Esophagus (tissue), 2 donors: ENCODE results near the gene SYNGR3. TPM values are rescaled to one million over a fixed set of nuclear protein-coding genes. Genes with fewer than 3 reads are reported as not detected.

Experiments used
- H3K27ac ChIP-seq, 2 donors: one replicate each; pipeline ENCODE4 v1.5.1; 2013; ENCODE audit warnings: low read depth in 2 of 2, mild to moderate bottlenecking in 2 of 2, inconsistent platforms in 1 of 2, low read length in 1 of 2, moderate library complexity in 1 of 2
- H3K27me3 ChIP-seq, 2 donors: one replicate each; pipeline ENCODE4 v1.6.1; 2013; ENCODE audit warnings: low read length in 2 of 2, control low read depth in 1 of 2, mild to moderate bottlenecking in 1 of 2; ENCODE audit not compliant: insufficient read depth in 2 of 2, control insufficient read depth in 1 of 2
- H3K36me3 ChIP-seq, 2 donors: one replicate each; pipeline ENCODE4 v1.6.1; 2013; ENCODE audit warnings: low read length in 1 of 2; ENCODE audit not compliant: control insufficient read depth in 2 of 2, insufficient read depth in 2 of 2
- H3K4me1 ChIP-seq, 2 donors: one replicate each; pipeline ENCODE4 v1.6.1; 2013; ENCODE audit warnings: low read length in 1 of 2; ENCODE audit not compliant: control insufficient read depth in 2 of 2, insufficient read depth in 2 of 2
- H3K4me3 ChIP-seq, 2 donors: one replicate each; pipeline ENCODE4 v1.5.1; 2013; ENCODE audit warnings: low read length in 2 of 2, mild to moderate bottlenecking in 2 of 2, low read depth in 1 of 2, moderate library complexity in 1 of 2
- H3K9me3 ChIP-seq, 2 donors: one replicate each; pipeline ENCODE4 v1.6.1; 2013; ENCODE audit warnings: mild to moderate bottlenecking in 2 of 2, low read depth in 1 of 2, low read length in 1 of 2, moderate library complexity in 1 of 2; ENCODE audit not compliant: control insufficient read depth in 2 of 2, insufficient read depth in 1 of 2
- whole genome bisulfite sequencing, 2 donors: extraction: QIAGEN DNeasy Blood & Tissue Kit; methylation state at CpG; one replicate each; pipeline ENCODE4 v1.1.7; 2013; 5-methylcytosine and 5-hydroxymethylcytosine counted together
- polyA plus RNA-seq, 2 donors: library from polyadenylated mRNA; stranded (reverse); fragments of 200-250 nt; gene quantifications; one replicate each; pipeline ENCODE4 v1.2.3, GENCODE V29; 2013
- donor health status: healthy with polysubstance abuse.
- donor health status: Bipolar disorder and iron deficiency.

SYNGR3 gene
- polyA plus RNA-seq, 2 donors: 0.06 to 0.36 TPM

DNA sequence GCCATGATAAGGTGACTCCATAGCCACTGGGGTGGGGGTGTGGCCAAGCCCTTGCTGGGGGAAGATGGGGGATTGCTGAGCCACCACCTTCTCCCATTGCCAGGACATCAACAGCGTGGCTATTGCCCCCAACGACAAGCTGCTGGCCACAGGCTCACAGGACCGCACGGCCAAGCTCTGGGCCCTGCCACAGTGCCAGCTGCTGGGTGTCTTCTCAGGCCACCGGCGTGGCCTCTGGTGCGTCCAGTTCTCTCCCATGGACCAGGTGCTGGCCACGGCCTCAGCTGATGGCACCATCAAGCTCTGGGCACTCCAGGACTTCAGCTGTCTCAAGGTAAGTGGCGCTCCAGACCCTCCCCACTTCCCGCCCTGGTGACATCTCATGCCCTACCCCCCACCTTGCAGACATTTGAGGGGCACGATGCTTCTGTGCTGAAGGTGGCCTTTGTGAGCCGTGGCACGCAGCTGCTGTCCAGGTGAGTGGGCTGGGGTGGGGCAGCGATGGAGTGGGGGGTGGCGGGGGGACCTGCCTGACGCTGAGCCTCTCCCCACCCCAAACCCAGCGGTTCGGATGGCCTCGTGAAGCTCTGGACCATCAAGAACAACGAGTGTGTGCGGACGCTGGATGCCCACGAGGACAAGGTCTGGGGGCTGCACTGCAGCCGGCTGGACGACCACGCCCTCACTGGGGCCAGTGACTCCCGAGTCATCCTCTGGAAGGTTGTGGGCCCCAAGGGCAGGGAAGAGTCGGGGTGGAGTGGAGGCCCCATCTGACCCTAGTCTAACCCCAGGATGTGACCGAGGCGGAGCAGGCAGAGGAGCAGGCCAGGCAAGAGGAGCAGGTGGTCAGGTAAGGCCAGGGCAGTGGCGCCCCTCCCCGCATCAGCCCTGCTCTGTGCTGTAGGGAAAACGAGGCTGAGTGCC lies 12.6 kb upstream of the SYNGR3 start:
- H3K9me3 ChIP-seq: no peaks in the 10 kb centered on the region
- H3K27me3 ChIP-seq: peaks cover 0 to 10% of the 10 kb centered on the region in 2 donors
- no peak overlapping the region for H3K27ac ChIP-seq
- peaks cover 4 to 46% of the 10 kb centered on the region in 2 donors for H3K4me1 ChIP-seq
- peaks cover 5 to 47% of the 10 kb centered on the region in 2 donors for H3K36me3 ChIP-seq
- H3K4me3 ChIP-seq: no peak overlapping the region
- 88 to 90% methylated on average over 32 to 33 of the region's 33 CpGs for WGBS, 2 donors

DNA sequence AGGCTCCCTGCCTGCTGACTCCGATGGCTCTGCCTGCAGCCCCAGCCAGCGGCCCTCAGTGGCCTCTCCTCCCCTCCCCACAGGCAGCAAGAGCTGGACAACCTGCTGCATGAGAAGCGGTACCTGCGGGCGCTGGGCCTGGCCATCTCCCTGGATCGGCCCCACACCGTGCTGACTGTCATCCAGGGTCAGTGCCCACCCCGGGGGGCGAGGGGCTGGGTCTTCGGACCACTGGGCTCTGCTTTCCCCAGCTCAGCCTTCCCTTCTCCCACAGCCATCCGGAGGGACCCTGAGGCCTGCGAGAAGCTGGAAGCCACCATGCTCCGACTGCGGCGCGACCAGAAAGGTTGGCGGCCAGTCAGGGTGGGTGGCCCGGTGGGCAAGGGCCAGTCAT lies 11.9 kb upstream of the SYNGR3 start:
- Histone ChIP-seq H3K27me3 (peaks cover 0 to 10% of the 10 kb centered on the region in 2 donors), H3K27ac (peak overlapping the region in 1 of 2 donors; percentile 60), H3K4me1 (peaks cover 4 to 41% of the 10 kb centered on the region in 2 donors), H3K4me3 (peak overlapping the region in 1 of 2 donors; percentile 6), H3K36me3 (peaks cover 5 to 47% of the 10 kb centered on the region in 2 donors), H3K9me3 (no peaks in the 10 kb centered on the region)
- WGBS, 2 donors: 91 to 95% methylated on average over 18 of the region's 18 CpGs

DNA sequence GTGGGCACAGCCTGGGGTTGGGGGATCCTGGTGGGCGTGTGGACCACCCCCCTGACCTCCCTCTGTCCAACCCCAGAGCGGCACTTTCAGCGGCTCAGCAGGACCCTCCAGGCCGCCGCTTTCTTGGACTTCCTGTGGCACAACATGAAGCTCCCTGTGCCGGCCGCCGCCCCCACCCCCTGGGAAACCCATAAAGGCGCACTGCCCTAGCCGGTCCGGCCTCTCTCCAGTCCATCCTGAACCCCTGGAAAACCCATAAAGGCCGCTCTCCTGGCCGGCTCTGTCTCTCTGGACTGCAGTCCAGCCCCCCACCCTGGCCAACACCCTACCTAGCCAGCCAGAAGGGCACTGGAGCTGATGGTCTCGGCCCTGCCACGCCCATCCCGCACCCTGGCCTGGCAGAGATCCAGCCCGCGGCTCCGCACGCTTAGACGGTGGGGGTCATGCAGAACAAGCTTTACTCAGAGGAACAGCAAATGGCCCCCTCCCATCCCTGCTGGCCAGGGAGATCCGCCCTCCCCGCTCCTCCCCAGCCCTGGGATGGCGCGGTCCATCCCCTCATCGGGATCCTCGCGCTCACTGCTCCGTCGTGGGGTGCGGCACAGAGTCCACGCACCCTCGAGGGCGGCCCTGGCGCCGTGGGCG lies 11.2 kb upstream of the SYNGR3 start:
- Histone ChIP-seq H3K9me3 (no peaks in the 10 kb centered on the region), H3K27ac (peak overlapping the region; percentile 78 to 79), H3K4me1 (peaks cover under 1 to 43% of the 10 kb centered on the region in 2 donors), H3K36me3 (peaks cover 5 to 47% of the 10 kb centered on the region in 2 donors), H3K4me3 (peak overlapping the region; percentile 42), H3K27me3 (peaks cover 0 to 10% of the 10 kb centered on the region in 2 donors)
- 57 to 74% methylated on average over 35 to 37 of the region's 37 CpGs for WGBS, 2 donors

DNA sequence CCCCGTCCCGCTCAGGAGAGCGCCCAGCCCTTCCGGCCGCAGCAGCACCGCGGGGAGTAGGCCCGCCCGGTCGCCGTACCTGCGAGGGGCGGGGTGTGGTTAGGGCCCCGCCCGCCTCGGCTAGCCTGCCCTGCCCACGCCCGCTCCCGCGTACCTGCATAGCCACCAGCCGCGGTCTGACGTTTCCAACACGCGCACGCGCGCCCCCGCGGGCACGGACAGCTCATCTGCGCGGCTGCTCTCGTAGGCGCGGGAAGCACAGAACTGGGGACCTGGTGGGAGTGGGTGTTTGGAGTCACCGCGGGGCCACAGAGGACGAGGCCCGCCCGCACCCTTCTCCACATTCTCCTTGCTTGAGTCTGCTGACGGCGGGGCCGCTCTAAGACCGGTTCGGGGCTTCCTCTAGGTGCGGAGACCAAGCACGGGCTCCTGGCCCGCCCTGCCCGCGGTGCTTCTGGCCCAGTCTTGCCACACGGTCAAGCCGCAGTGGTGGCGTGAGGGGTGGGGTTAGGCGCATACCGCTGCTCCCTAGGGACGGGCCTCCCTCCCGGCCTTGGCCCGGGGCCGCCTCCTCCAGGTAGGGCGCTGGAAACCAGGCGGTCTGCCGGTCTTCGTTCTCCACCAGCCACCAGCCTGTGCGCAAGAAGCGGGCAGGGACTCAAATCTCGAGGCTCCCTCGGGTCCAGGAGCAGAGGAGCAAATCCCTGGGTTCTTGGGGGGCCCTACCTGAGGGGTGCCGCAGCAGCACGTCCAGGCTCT lies 10.3 kb upstream of the SYNGR3 start:
- WGBS, 2 donors: 19% methylated on average over 60 to 70 of the region's 70 CpGs
- H3K36me3 ChIP-seq: peaks cover 5 to 42% of the 10 kb centered on the region in 2 donors
- peaks cover 0 to 10% of the 10 kb centered on the region in 2 donors for H3K27me3 ChIP-seq
- peaks cover 0 to 44% of the 10 kb centered on the region in 2 donors for H3K4me1 ChIP-seq
- H3K4me3 ChIP-seq: peak overlapping the region; percentile 42
- H3K9me3 ChIP-seq: no peaks in the 10 kb centered on the region
- peak overlapping the region; percentile 78 to 79 for H3K27ac ChIP-seq

DNA sequence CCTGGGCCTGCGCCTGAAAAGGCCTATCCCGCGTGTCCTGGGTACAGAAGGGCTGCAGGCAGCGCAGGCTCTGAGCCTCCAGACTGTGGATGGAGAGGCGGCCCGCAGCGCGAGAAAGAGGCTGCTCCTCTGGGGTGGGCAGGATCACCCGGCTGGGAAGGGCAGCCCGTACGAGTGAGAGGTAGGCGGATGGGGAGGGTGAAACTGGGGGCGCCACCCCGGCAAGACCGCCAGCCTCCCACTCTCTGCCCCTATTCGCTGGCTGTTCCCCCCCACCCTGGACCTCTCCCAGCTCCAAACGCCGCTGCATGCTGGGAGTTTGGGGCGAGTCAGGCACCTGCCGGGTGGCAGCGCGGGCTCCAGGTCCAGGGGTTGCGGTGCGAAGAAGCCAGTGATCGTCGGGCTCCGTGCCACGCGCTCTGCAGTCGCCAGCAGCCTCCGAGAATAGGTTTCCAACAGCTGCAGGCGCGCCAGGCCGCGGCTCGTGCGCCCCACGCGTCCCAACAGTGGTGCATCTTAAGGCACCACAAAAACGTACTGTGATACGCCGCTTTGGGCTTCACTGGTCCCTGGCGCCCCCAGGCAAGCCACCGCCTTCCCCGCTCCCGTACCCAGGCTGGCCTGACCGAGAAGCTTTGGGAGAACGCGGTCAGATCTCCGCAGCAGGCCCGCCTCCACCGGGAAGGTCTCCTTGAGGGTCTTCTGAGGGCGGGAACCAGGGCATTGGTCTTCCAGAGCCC lies 9.6 kb upstream of the SYNGR3 start:
- Histone ChIP-seq H3K27ac (peak overlapping the region; percentile 70 to 78), H3K27me3 (peaks cover 0 to 10% of the 10 kb centered on the region in 2 donors), H3K36me3 (peaks cover 5 to 34% of the 10 kb centered on the region in 2 donors), H3K4me3 (peak overlapping the region; percentile 8 to 42), H3K9me3 (no peaks in the 10 kb centered on the region), H3K4me1 (peaks cover 5 to 47% of the 10 kb centered on the region in 2 donors)
- 5 to 12% methylated on average over 53 of the region's 53 CpGs for WGBS, 2 donors

DNA sequence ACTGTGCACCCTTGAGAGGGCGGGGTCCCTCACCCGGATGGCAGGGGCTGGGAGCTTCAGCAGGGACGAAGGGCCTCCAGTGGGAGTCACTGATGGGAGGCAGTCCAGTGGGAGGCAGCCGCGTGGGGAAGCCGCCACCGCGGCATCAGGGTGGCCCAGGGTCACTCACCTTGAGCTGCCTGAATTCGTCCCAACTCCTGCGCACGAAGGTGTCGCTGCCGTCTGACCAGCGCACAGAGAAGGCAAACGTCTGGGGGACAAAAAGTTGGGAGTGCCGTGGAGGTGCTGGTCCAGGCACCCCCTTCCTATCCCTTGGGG lies 9.0 kb upstream of the SYNGR3 start:
- peaks cover 5 to 32% of the 10 kb centered on the region in 2 donors for H3K36me3 ChIP-seq
- peaks cover 5 to 52% of the 10 kb centered on the region in 2 donors for H3K4me1 ChIP-seq
- H3K9me3 ChIP-seq: no peaks in the 10 kb centered on the region
- H3K27me3 ChIP-seq: peaks cover 0 to 10% of the 10 kb centered on the region in 2 donors
- WGBS, 2 donors: 17% methylated on average over 16 of the region's 16 CpGs
- no peak overlapping the region for H3K27ac ChIP-seq
- peak overlapping the region; percentile 1 to 5 for H3K4me3 ChIP-seq

DNA sequence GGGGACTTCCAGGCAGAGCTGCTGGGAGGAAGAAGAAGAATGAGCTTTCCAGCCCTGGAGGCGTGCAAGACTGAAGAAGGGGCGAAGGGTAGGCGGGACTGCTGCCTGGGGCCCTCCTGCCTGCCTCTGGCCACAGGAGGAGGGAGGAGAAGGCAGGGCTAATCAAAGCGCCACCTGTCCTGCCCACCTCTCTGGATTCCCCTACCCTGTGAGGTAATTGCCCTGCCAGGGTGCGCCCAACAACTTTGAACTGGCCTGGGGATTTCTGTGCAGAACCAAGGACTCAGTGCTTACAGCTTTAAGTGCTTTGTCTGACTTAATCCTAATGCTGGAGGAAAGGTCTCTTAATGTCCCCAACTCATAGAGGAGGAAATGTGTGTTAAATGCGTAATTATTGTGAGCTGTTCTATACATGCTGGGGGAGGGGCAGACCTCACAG lies 8.4 kb upstream of the SYNGR3 start, which contains the start of gene NOXO1:
NOXO1 (minus strand) TSS at position 72 of the 439 bp plus-strand sequence. CDS start 290 bp downstream, outside the sequence.
- Histone ChIP-seq H3K27me3 (peaks cover 0 to 10% of the 10 kb centered on the region in 2 donors), H3K36me3 (peaks cover 5 to 32% of the 10 kb centered on the region in 2 donors), H3K27ac (peak within 1 kb of the TSS in 1 of 2 donors; percentile 20), H3K4me1 (peaks cover 5 to 55% of the 10 kb centered on the region in 2 donors), H3K4me3 (peak within 1 kb of the TSS; percentile 1 to 8), H3K9me3 (no peaks in the 10 kb centered on the region)
- 29 to 31% methylated on average over 6 of the region's 6 CpGs for WGBS, 2 donors

DNA sequence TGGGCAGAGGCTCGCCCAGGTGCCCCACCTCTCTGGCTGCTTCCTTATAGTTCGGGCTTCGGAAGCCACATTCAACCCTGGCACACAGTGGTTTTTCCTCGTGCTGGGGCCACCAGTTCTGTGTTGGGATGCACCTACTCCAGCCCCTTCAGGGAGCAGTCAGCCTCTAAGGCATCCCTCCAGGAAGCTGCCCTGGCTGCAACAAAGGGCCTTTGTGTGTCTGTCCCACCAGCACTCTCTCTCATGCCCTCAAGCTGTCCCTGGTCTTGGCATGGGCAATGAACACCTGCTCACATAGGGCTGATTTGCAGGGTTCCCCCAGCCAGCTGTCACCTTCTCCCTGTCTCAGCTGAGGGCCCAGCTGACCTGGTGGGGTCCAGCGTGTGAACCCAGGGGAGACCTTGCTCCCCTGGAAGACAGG lies 7.7 kb upstream of the SYNGR3 start:
- H3K36me3 ChIP-seq: peaks cover 5 to 28% of the 10 kb centered on the region in 2 donors
- no peak overlapping the region for H3K4me3 ChIP-seq
- H3K27me3 ChIP-seq: peaks cover 0 to 9% of the 10 kb centered on the region in 2 donors
- peak overlapping the region in 1 of 2 donors; percentile 3 for H3K27ac ChIP-seq
- H3K4me1 ChIP-seq: peaks cover 5 to 50% of the 10 kb centered on the region in 2 donors
- no peaks in the 10 kb centered on the region for H3K9me3 ChIP-seq
- WGBS, 2 donors: 41 to 42% methylated on average over 5 of the region's 5 CpGs
